ENCODE data around the gene STYXL1.

- no peak for TF ChIP-seq EZH2 (IDR thresholded peaks at IDR 0.05; ENCODE audit: insufficient read depth, poor library complexity, severe bottlenecking)
- TF ChIP-seq EZH2phosphoT487 (IDR thresholded peaks at IDR 0.05; ENCODE audit: insufficient read depth, low read depth), result no peak
These were observed 14.5 kb upstream of the STYXL1 start for GRCh38 chr7:76062254-76062653.

All from GM23248 (cell line).